ACC112 (cell line): ENCODE data around the gene KDM5D.

Experiments used
- H2AFZ ChIP-seq: fragments of 200-600 bp; sonication (generic); one replicate; pipeline ENCODE4 v1.6.0; 2017; ENCODE audit warnings: antibody characterized with exemption, low read length; ENCODE audit not compliant: unreplicated experiment
- H3K27ac ChIP-seq: fragments of 200-600 bp; sonication (generic); 2 replicates; pipeline ENCODE4 v1.5.1; 2014; ENCODE audit warnings: low read depth, mild to moderate bottlenecking, antibody characterized with exemption, low read length, moderate library complexity
- H3K27me3 ChIP-seq: fragments of 200-600 bp; sonication (generic); 2 replicates; pipeline ENCODE4 v1.6.1; 2014; ENCODE audit warnings: mild to moderate bottlenecking, antibody characterized with exemption, low read length, moderate library complexity, mixed read lengths; ENCODE audit not compliant: insufficient read depth
- H3K36me3 ChIP-seq: fragments of 200-600 bp; sonication (generic); 2 replicates; pipeline ENCODE4 v1.6.1; 2016; ENCODE audit warnings: mild to moderate bottlenecking, antibody characterized with exemption, low read length, moderate library complexity, mixed read lengths; ENCODE audit not compliant: insufficient read depth
- H3K4me1 ChIP-seq: fragments of 200-600 bp; sonication (generic); one replicate; pipeline ENCODE4 v1.6.1; 2016; ENCODE audit warnings: low read length, mixed read lengths; ENCODE audit not compliant: insufficient read depth, unreplicated experiment, control insufficient read depth
- H3K4me3 ChIP-seq: fragments of 200-600 bp; sonication (generic); 2 replicates; pipeline ENCODE4 v1.5.1; 2014; ENCODE audit warnings: mild to moderate bottlenecking, low read depth, low read length
- H3K79me2 ChIP-seq: fragments of 200-600 bp; sonication (generic); one replicate; pipeline ENCODE4 v1.6.0; 2016; ENCODE audit warnings: low read length; ENCODE audit not compliant: control insufficient read depth, unreplicated experiment, insufficient read depth

Gene KDM5D

GRCh38 chrY:19680821-19681220 lies 63.7 kb downstream of the KDM5D start:
- no peak overlapping the region for H3K4me3 ChIP-seq
- no peaks in the 10 kb centered on the region for H3K27me3 ChIP-seq
- no peaks in the 10 kb centered on the region for H3K36me3 ChIP-seq
- no peaks in the 10 kb centered on the region for H3K4me1 ChIP-seq
- H3K27ac ChIP-seq, result no peak overlapping the region
- no peak overlapping the region for H2AFZ ChIP-seq
- H3K79me2 ChIP-seq, result no peaks in the 10 kb centered on the region
